HL-60 (cell line): Measurements from ENCODE around the gene MID1.

ENCODE experiments used
- POLR2AphosphoS5 ChIP-seq: IDR thresholded peaks from 2 replicates; pipeline ENCODE4 v1.6.1; 2012; ENCODE audit warnings: low read depth
- SPI1 ChIP-seq: IDR thresholded peaks from 2 replicates; pipeline ENCODE4 v1.6.1; 2012; ENCODE audit warnings: low read depth, mild to moderate bottlenecking, borderline replicate concordance
- TF ChIP-seq, protein P1 (sequence below): IDR thresholded peaks from one replicate; pipeline ENCODE4 v1.5.1; 2011; ENCODE audit warnings: low read length, control low read depth, inconsistent platforms; ENCODE audit not compliant: insufficient read depth
- TF ChIP-seq, protein P2 (sequence below): IDR thresholded peaks from 2 replicates; pipeline ENCODE4 v1.6.1; 2012; ENCODE audit warnings: low read depth; ENCODE audit not compliant: insufficient replicate concordance

DNA sequence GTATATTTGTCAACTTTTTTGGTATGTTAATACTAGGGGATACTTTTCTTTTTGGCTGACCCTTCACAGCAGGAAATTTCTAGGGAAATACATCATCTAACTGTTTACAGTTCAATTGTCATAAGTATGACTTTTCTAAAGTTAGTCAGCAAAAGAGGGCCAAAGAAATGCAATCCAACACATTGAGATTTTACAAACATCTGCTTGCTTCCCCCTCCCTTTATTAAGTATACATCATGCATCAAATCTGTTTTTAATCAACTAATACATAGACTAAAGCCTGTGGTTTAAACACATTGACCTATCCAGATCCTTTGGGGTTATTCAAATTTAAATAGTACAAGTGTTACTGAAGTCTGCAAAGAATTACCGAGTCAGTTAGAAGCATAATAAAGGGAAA is 93.9 kb downstream of the MID1 start:
- TF ChIP-seq, protein P1, sequence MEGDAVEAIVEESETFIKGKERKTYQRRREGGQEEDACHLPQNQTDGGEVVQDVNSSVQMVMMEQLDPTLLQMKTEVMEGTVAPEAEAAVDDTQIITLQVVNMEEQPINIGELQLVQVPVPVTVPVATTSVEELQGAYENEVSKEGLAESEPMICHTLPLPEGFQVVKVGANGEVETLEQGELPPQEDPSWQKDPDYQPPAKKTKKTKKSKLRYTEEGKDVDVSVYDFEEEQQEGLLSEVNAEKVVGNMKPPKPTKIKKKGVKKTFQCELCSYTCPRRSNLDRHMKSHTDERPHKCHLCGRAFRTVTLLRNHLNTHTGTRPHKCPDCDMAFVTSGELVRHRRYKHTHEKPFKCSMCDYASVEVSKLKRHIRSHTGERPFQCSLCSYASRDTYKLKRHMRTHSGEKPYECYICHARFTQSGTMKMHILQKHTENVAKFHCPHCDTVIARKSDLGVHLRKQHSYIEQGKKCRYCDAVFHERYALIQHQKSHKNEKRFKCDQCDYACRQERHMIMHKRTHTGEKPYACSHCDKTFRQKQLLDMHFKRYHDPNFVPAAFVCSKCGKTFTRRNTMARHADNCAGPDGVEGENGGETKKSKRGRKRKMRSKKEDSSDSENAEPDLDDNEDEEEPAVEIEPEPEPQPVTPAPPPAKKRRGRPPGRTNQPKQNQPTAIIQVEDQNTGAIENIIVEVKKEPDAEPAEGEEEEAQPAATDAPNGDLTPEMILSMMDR = no peak
- no peak for TF ChIP-seq POLR2AphosphoS5
- no peak for TF ChIP-seq SPI1
- TF ChIP-seq, protein P2, sequence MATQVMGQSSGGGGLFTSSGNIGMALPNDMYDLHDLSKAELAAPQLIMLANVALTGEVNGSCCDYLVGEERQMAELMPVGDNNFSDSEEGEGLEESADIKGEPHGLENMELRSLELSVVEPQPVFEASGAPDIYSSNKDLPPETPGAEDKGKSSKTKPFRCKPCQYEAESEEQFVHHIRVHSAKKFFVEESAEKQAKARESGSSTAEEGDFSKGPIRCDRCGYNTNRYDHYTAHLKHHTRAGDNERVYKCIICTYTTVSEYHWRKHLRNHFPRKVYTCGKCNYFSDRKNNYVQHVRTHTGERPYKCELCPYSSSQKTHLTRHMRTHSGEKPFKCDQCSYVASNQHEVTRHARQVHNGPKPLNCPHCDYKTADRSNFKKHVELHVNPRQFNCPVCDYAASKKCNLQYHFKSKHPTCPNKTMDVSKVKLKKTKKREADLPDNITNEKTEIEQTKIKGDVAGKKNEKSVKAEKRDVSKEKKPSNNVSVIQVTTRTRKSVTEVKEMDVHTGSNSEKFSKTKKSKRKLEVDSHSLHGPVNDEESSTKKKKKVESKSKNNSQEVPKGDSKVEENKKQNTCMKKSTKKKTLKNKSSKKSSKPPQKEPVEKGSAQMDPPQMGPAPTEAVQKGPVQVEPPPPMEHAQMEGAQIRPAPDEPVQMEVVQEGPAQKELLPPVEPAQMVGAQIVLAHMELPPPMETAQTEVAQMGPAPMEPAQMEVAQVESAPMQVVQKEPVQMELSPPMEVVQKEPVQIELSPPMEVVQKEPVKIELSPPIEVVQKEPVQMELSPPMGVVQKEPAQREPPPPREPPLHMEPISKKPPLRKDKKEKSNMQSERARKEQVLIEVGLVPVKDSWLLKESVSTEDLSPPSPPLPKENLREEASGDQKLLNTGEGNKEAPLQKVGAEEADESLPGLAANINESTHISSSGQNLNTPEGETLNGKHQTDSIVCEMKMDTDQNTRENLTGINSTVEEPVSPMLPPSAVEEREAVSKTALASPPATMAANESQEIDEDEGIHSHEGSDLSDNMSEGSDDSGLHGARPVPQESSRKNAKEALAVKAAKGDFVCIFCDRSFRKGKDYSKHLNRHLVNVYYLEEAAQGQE = no peak
